ENCODE results near the gene CDC73. TPM values are rescaled to one million over a fixed set of nuclear protein-coding genes. Genes with fewer than 3 reads are reported as not detected.

The CDC73 gene
- total and polyA plus RNA-seq, 9 of the 15 experiments (the other 6 are each of a cell fraction or from before 2014, with no cell fraction given), result 19.0 to 61.7 (median 30.1) TPM

DNA sequence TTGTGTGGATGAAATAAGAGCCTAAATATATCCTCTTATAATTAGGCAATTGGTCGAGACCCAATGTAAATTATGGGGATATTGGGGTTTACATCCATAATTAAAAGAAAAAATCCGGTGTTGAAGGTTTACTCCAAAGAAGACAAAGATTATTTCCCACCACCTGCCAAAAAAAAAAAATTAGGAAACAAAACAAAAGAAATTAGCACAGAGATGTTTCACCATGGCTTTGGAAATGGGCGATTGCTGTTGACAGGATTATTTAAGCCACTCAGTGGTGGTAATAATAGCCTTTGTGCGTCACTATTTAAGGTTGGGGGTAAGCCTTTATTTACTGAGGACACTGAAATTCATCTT is 16.0 kb upstream of the CDC73 start (continued):
- no peak for TF ChIP-seq ILK (tag; IDR thresholded peaks at IDR 0.05; ENCODE audit: borderline replicate concordance, low read depth)
- TF ChIP-seq, protein P1, sequence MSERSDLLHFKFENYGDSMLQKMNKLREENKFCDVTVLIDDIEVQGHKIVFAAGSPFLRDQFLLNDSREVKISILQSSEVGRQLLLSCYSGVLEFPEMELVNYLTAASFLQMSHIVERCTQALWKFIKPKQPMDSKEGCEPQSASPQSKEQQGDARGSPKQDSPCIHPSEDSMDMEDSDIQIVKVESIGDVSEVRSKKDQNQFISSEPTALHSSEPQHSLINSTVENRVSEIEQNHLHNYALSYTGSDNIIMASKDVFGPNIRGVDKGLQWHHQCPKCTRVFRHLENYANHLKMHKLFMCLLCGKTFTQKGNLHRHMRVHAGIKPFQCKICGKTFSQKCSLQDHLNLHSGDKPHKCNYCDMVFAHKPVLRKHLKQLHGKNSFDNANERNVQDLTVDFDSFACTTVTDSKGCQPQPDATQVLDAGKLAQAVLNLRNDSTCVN (CRISPR knock-in tag; IDR thresholded peaks at IDR 0.05), result no peak
- TF ChIP-seq, protein P2, sequence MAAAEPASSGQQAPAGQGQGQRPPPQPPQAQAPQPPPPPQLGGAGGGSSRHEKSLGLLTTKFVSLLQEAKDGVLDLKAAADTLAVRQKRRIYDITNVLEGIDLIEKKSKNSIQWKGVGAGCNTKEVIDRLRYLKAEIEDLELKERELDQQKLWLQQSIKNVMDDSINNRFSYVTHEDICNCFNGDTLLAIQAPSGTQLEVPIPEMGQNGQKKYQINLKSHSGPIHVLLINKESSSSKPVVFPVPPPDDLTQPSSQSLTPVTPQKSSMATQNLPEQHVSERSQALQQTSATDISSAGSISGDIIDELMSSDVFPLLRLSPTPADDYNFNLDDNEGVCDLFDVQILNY (CRISPR knock-in tag; IDR thresholded peaks at IDR 0.05), result no peak
- TF ChIP-seq DACH1 (IDR thresholded peaks at IDR 0.05; ENCODE audit: partially characterized antibody), result peak; percentile 3
- no peak for TF ChIP-seq ZBTB1 (CRISPR knock-in tag; IDR thresholded peaks at IDR 0.05; ENCODE audit: borderline replicate concordance, low read depth)
- TF ChIP-seq SRF (CRISPR knock-in tag; IDR thresholded peaks at IDR 0.05), result no peak
- TF ChIP-seq PHF21A (IDR thresholded peaks at IDR 0.05; ENCODE audit: borderline replicate concordance, low read depth), result no peak
- TF ChIP-seq NEUROD1 (IDR thresholded peaks at IDR 0.05; ENCODE audit: borderline replicate concordance, low read depth, low read length, partially characterized antibody), result no peak
- no peak for TF ChIP-seq ERF (CRISPR knock-in tag; IDR thresholded peaks at IDR 0.05)
- TF ChIP-seq PTBP1 (IDR thresholded peaks at IDR 0.05; ENCODE audit: low read depth, low read length), result no peak
- no peak for TF ChIP-seq POLR2A (conservative IDR thresholded peaks at IDR 0.05)
- TF ChIP-seq FOXK2 (conservative IDR thresholded peaks at IDR 0.05 in 1 of 2, IDR thresholded peaks at IDR 0.05 in 1 of 2; ENCODE audit: low read depth in 2 of 2), result no peak; a peak in 1 of 4 replicates
- 0 out of 2 replicates have a peak, but pooled peaks have one; percentile 15 for TF ChIP-seq EHMT2 (IDR thresholded peaks at IDR 0.05)
- no peak for TF ChIP-seq SOX6 (IDR thresholded peaks at IDR 0.05)
- TF ChIP-seq GATAD2B (IDR thresholded peaks at IDR 0.05; ENCODE audit: borderline replicate concordance), result no peak
- TF ChIP-seq MAFF (IDR thresholded peaks at IDR 0.05; ENCODE audit: low read length), result no peak
- TF ChIP-seq CHCHD3 (CRISPR knock-in tag; IDR thresholded peaks at IDR 0.05), result no peak
- no peak for TF ChIP-seq ZNF175 (CRISPR knock-in tag; IDR thresholded peaks at IDR 0.05; ENCODE audit: low read depth)
- no peak for TF ChIP-seq U2AF2 (optimal IDR thresholded peaks at IDR 0.05; ENCODE audit: low read depth, low read length)
- 0 out of 2 replicates have a peak, but pooled peaks have one; percentile 8 for TF ChIP-seq NBN (IDR thresholded peaks at IDR 0.05; ENCODE audit: low read depth)
- TF ChIP-seq, protein P3, sequence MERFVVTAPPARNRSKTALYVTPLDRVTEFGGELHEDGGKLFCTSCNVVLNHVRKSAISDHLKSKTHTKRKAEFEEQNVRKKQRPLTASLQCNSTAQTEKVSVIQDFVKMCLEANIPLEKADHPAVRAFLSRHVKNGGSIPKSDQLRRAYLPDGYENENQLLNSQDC (CRISPR knock-in tag; IDR thresholded peaks at IDR 0.05), result no peak
- TF ChIP-seq, protein P4, sequence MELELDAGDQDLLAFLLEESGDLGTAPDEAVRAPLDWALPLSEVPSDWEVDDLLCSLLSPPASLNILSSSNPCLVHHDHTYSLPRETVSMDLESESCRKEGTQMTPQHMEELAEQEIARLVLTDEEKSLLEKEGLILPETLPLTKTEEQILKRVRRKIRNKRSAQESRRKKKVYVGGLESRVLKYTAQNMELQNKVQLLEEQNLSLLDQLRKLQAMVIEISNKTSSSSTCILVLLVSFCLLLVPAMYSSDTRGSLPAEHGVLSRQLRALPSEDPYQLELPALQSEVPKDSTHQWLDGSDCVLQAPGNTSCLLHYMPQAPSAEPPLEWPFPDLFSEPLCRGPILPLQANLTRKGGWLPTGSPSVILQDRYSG (tag; conservative IDR thresholded peaks at IDR 0.05; ENCODE audit: low read depth), result no peak
- TF ChIP-seq ASH1L (IDR thresholded peaks at IDR 0.05; ENCODE audit: borderline replicate concordance, low read depth, partially characterized antibody), result peak; percentile 48
- TF ChIP-seq ZNF347 (CRISPR knock-in tag; IDR thresholded peaks at IDR 0.05; ENCODE audit: low read depth), result no peak
- no peak for TF ChIP-seq SIN3B (IDR thresholded peaks at IDR 0.05; ENCODE audit: low read depth)
- TF ChIP-seq KLF10 (CRISPR knock-in tag; IDR thresholded peaks at IDR 0.05), result no peak
- peak in 1 of 2 experiments; percentile 42; a peak in 1 of 4 replicates for TF ChIP-seq ARNT (IDR thresholded peaks at IDR 0.05)
- TF ChIP-seq ZNF165 (CRISPR knock-in tag; IDR thresholded peaks at IDR 0.05; ENCODE audit: borderline replicate concordance), result no peak
